ENCODE data around the gene NTMT1. TPM values are rescaled to one million over a fixed set of nuclear protein-coding genes. Genes with fewer than 3 reads are reported as not detected.

NTMT1 gene
- total and polyA plus RNA-seq, 9 of the 15 experiments (the other 6 are each of a cell fraction or from before 2014, with no cell fraction given) = 42.1 to 116 (median 74.7) TPM

DNA sequence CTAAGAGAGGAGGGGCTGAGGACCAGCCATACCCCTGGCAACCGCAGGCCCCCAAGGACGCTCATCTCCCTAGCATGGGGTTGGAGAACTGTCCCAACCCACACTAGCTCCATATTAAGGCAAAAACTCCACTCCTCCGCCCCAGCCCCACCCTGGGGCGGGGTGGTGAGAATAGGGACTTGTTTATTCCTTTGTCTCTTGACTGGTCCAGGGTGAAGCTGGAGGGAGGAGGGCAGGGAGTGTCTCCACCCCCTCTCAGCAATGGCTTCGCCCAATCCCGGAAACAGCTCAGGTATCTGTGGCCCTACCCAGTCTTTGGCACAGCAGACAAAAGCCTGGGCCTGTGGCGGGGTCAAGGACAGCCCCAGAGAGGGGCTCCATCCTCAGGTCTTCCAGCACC is 56.4 kb downstream of the NTMT1 start (continued):
- TF ChIP-seq, protein P1, sequence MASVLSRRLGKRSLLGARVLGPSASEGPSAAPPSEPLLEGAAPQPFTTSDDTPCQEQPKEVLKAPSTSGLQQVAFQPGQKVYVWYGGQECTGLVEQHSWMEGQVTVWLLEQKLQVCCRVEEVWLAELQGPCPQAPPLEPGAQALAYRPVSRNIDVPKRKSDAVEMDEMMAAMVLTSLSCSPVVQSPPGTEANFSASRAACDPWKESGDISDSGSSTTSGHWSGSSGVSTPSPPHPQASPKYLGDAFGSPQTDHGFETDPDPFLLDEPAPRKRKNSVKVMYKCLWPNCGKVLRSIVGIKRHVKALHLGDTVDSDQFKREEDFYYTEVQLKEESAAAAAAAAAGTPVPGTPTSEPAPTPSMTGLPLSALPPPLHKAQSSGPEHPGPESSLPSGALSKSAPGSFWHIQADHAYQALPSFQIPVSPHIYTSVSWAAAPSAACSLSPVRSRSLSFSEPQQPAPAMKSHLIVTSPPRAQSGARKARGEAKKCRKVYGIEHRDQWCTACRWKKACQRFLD (CRISPR knock-in tag; IDR thresholded peaks at IDR 0.05) = no peak
- peak; percentile 35; the same call in 1 of the 2 replicates for TF ChIP-seq TCF7L2 (IDR thresholded peaks at IDR 0.05; ENCODE audit: low read depth, low read length)
- 0 out of 2 replicates have a peak, but pooled peaks have one; percentile 28 for TF ChIP-seq SOX6 (IDR thresholded peaks at IDR 0.05)
- TF ChIP-seq PHTF2 (CRISPR knock-in tag; IDR thresholded peaks at IDR 0.05) = no peak
- TF ChIP-seq HNRNPH1 (optimal IDR thresholded peaks at IDR 0.05; ENCODE audit: low read depth, low read length) = no peak
- TF ChIP-seq TEAD1 (CRISPR knock-in tag; IDR thresholded peaks at IDR 0.05) = no peak
- TF ChIP-seq, protein P2, sequence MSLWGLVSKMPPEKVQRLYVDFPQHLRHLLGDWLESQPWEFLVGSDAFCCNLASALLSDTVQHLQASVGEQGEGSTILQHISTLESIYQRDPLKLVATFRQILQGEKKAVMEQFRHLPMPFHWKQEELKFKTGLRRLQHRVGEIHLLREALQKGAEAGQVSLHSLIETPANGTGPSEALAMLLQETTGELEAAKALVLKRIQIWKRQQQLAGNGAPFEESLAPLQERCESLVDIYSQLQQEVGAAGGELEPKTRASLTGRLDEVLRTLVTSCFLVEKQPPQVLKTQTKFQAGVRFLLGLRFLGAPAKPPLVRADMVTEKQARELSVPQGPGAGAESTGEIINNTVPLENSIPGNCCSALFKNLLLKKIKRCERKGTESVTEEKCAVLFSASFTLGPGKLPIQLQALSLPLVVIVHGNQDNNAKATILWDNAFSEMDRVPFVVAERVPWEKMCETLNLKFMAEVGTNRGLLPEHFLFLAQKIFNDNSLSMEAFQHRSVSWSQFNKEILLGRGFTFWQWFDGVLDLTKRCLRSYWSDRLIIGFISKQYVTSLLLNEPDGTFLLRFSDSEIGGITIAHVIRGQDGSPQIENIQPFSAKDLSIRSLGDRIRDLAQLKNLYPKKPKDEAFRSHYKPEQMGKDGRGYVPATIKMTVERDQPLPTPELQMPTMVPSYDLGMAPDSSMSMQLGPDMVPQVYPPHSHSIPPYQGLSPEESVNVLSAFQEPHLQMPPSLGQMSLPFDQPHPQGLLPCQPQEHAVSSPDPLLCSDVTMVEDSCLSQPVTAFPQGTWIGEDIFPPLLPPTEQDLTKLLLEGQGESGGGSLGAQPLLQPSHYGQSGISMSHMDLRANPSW (CRISPR knock-in tag; IDR thresholded peaks at IDR 0.05) = no peak
- TF ChIP-seq ZNF121 (CRISPR knock-in tag; conservative IDR thresholded peaks at IDR 0.05) = no peak
- TF ChIP-seq ATF7 (IDR thresholded peaks at IDR 0.05) = peak; percentile 58; the same call in 1 of the 2 replicates
- TF ChIP-seq ELF1 (tag; IDR thresholded peaks at IDR 0.05) = peak; percentile 57
- TF ChIP-seq MAFK (IDR thresholded peaks at IDR 0.05; ENCODE audit: low read length) = no peak
- TF ChIP-seq GTF2F1 (IDR thresholded peaks at IDR 0.05; ENCODE audit: low read depth, low read length) = no peak
- no peak for TF ChIP-seq MECOM (CRISPR knock-in tag; IDR thresholded peaks at IDR 0.05)
- peak; percentile 38 to 79; a peak in 3 of 4 replicates for TF ChIP-seq FOXK2 (conservative IDR thresholded peaks at IDR 0.05 in 1 of 2, IDR thresholded peaks at IDR 0.05 in 1 of 2; ENCODE audit: low read depth in 2 of 2)
- TF ChIP-seq, protein P3, sequence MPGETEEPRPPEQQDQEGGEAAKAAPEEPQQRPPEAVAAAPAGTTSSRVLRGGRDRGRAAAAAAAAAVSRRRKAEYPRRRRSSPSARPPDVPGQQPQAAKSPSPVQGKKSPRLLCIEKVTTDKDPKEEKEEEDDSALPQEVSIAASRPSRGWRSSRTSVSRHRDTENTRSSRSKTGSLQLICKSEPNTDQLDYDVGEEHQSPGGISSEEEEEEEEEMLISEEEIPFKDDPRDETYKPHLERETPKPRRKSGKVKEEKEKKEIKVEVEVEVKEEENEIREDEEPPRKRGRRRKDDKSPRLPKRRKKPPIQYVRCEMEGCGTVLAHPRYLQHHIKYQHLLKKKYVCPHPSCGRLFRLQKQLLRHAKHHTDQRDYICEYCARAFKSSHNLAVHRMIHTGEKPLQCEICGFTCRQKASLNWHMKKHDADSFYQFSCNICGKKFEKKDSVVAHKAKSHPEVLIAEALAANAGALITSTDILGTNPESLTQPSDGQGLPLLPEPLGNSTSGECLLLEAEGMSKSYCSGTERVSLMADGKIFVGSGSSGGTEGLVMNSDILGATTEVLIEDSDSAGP (CRISPR knock-in tag; IDR thresholded peaks at IDR 0.05) = no peak
- no peak for TF ChIP-seq BHLHE40 (IDR thresholded peaks at IDR 0.05; ENCODE audit: low read length)
- no peak for TF ChIP-seq BRD4 (IDR thresholded peaks at IDR 0.05)
- TF ChIP-seq, protein P4, sequence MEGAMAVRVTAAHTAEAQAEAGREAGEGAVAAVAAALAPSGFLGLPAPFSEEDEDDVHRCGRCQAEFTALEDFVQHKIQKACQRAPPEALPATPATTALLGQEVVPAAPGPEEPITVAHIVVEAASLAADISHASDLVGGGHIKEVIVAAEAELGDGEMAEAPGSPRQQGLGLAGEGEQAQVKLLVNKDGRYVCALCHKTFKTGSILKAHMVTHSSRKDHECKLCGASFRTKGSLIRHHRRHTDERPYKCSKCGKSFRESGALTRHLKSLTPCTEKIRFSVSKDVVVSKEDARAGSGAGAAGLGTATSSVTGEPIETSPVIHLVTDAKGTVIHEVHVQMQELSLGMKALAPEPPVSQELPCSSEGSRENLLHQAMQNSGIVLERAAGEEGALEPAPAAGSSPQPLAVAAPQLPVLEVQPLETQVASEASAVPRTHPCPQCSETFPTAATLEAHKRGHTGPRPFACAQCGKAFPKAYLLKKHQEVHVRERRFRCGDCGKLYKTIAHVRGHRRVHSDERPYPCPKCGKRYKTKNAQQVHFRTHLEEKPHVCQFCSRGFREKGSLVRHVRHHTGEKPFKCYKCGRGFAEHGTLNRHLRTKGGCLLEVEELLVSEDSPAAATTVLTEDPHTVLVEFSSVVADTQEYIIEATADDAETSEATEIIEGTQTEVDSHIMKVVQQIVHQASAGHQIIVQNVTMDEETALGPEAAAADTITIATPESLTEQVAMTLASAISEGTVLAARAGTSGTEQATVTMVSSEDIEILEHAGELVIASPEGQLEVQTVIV (CRISPR knock-in tag; IDR thresholded peaks at IDR 0.05; ENCODE audit: borderline replicate concordance) = no peak
- no peak for TF ChIP-seq ZKSCAN1 (IDR thresholded peaks at IDR 0.05; ENCODE audit: low read depth, low read length)
- TF ChIP-seq ZNF143 (CRISPR knock-in tag; IDR thresholded peaks at IDR 0.05) = no peak
- no peak for TF ChIP-seq GTF2E2 (tag; IDR thresholded peaks at IDR 0.05)

All from K562 (cell line).